ENCODE data around the gene COL19A1. TPM values are rescaled to one million over a fixed set of nuclear protein-coding genes. Genes with fewer than 3 reads are reported as not detected.

COL19A1 gene
- total RNA-seq, 1 donor from 2014 or later: 0.49 TPM

GRCh38 chr6:69880601-69881000, 14.2 kb downstream of the COL19A1 start:
- Histone ChIP-seq H3K9me3 (no peaks in the 10 kb centered on the region), H3K36me3 (no peaks in the 10 kb centered on the region)
- no peak for DNase-seq (ENCODE audit: extremely low spot score in 2 of 2)

GRCh38 chr6:69881322-69882151, 15.2 kb downstream of the COL19A1 start:
- Histone ChIP-seq H3K27me3 (no peaks in the 10 kb centered on the region), H3K9me3 (no peaks in the 10 kb centered on the region), H3K4me1 (no peaks in the 10 kb centered on the region), H3K4me3 (no peak overlapping the region), H3K36me3 (no peaks in the 10 kb centered on the region), H3K27ac (no peak overlapping the region)
- no peak for TF ChIP-seq POLR2A (IDR thresholded peaks at IDR 0.05)
- TF ChIP-seq CTCF (IDR thresholded peaks at IDR 0.05): no peak
- no peak for TF ChIP-seq POLR2AphosphoS5 (IDR thresholded peaks at IDR 0.05; ENCODE audit: insufficient read depth in 1 of 2, low read depth in 1 of 2)
- no peak for DNase-seq (ENCODE audit: extremely low spot score in 2 of 2)
- intact Hi-C loops (cut with DNase I): no loop called here

More at GRCh38 chr6:69880601-69881000, 14.2 kb downstream of the COL19A1 start:
- TF ChIP-seq POLR2AphosphoS5 (IDR thresholded peaks at IDR 0.05; ENCODE audit: insufficient read depth in 1 of 2, low read depth in 1 of 2) (no peak), POLR2A (IDR thresholded peaks at IDR 0.05) (no peak), CTCF (IDR thresholded peaks at IDR 0.05) (no peak)
- intact Hi-C loops (cut with DNase I): no loop called here
- no peak overlapping the region for H3K27ac ChIP-seq
- H3K27me3 ChIP-seq: no peaks in the 10 kb centered on the region
- H3K4me1 ChIP-seq: no peaks in the 10 kb centered on the region
- no peak overlapping the region for H3K4me3 ChIP-seq

GRCh38 chr6:69883551-69883950, 17.2 kb downstream of the COL19A1 start:
- intact Hi-C loops (cut with DNase I): no loop called here

GRCh38 chr6:69884231-69884630, 17.9 kb downstream of the COL19A1 start:
- H3K4me3 ChIP-seq: no peak overlapping the region

More at GRCh38 chr6:69883551-69883950, 17.2 kb downstream of the COL19A1 start:
- Histone ChIP-seq H3K27ac (no peak overlapping the region), H3K4me3 (no peak overlapping the region), H3K9me3 (no peaks in the 10 kb centered on the region), H3K27me3 (no peaks in the 10 kb centered on the region), H3K36me3 (no peaks in the 10 kb centered on the region), H3K4me1 (no peaks in the 10 kb centered on the region)
- DNase-seq (ENCODE audit: extremely low spot score in 2 of 2): no peak
- no peak for TF ChIP-seq POLR2A (IDR thresholded peaks at IDR 0.05)
- TF ChIP-seq POLR2AphosphoS5 (IDR thresholded peaks at IDR 0.05; ENCODE audit: insufficient read depth in 1 of 2, low read depth in 1 of 2): no peak
- no peak for TF ChIP-seq CTCF (IDR thresholded peaks at IDR 0.05)

More at GRCh38 chr6:69884231-69884630, 17.9 kb downstream of the COL19A1 start:
- Histone ChIP-seq H3K36me3 (no peaks in the 10 kb centered on the region), H3K27me3 (no peaks in the 10 kb centered on the region), H3K9me3 (no peaks in the 10 kb centered on the region), H3K27ac (no peak overlapping the region), H3K4me1 (no peaks in the 10 kb centered on the region)
- TF ChIP-seq CTCF (IDR thresholded peaks at IDR 0.05) (no peak), POLR2A (IDR thresholded peaks at IDR 0.05) (no peak), POLR2AphosphoS5 (IDR thresholded peaks at IDR 0.05; ENCODE audit: insufficient read depth in 1 of 2, low read depth in 1 of 2) (no peak)
- intact Hi-C loops (cut with DNase I): no loop called here
- no peak for DNase-seq (ENCODE audit: extremely low spot score in 2 of 2)

Data from vagina (tissue), 2 donors.